ENCODE results near the gene RXFP4. TPM values are rescaled to one million over a fixed set of nuclear protein-coding genes. Genes with fewer than 3 reads are reported as not detected.

RXFP4 gene
- total RNA-seq, 1 experiment from 2014 or later: not detected

DNA sequence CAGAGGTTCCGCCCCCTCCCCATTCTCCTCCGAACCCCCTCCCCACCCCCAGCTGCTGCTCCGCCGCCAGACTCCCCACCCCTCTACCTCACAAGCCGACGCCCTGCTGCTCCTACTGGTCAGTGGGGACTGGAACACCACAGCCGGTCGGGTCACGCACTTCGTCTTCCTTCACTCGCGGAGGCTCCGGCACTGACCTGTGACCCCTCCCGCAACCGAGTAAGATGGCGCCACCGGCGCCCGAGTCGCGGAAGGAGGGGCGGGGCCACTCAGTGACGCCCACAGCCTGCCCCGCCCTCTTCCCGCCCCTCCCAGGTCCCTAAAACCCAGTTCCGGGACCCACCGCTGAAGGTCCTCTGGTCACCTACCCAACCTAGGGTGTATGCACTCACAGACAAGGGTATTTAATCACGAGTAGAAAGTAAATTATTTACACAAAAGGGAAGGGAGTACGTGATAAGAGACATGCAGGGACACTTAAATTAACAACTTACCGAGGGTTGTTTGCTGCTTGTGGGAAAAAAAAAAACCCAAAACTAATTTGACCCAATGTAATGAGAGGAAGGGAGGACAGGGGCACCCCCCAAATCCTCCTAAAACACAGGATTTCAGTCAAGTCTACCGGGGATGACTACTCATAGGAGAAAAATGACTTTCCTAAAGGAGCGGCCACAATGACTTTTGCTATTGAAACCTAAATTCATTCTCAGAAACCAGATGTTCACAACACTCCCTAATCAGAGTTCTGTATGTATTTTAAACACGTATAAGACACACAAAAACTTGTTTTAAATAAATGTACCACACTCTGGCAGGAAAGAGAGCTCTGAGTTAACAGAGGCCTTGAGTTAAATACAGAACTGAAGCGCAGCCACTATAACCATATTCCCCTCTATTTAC is 30.0 kb upstream of the RXFP4 start, which contains the start of gene RIT1:
TSS of gene RIT1 (minus strand) at position 194 of the 900 bp plus-strand sequence. CDS start 588 bp downstream, outside the sequence.
- TSS peak; percentile 78 for BruUV-seq (replicated peaks)
- peaks cover 9% of the 10 kb centered on the region for H4K20me1 ChIP-seq (ENCODE audit: insufficient read depth)
- peaks cover 56% of the 10 kb centered on the region for H3K36me3 ChIP-seq (ENCODE audit: low read depth)
- H3K79me2 ChIP-seq (ENCODE audit: low read depth): peaks cover 36% of the 10 kb centered on the region
- peak within 1 kb of the TSS; percentile 87 for H3K4me2 ChIP-seq
- ChIA-PET POLR2A (ENCODE audit: unreplicated experiment) (interaction anchor here (0.7 kb wide), 1 partner anchor 171 kb away, joined by 3 read pairs; no protein-coding TSS in a partner anchor), CTCF (no interaction called here)
- TF ChIP-seq, protein P1, sequence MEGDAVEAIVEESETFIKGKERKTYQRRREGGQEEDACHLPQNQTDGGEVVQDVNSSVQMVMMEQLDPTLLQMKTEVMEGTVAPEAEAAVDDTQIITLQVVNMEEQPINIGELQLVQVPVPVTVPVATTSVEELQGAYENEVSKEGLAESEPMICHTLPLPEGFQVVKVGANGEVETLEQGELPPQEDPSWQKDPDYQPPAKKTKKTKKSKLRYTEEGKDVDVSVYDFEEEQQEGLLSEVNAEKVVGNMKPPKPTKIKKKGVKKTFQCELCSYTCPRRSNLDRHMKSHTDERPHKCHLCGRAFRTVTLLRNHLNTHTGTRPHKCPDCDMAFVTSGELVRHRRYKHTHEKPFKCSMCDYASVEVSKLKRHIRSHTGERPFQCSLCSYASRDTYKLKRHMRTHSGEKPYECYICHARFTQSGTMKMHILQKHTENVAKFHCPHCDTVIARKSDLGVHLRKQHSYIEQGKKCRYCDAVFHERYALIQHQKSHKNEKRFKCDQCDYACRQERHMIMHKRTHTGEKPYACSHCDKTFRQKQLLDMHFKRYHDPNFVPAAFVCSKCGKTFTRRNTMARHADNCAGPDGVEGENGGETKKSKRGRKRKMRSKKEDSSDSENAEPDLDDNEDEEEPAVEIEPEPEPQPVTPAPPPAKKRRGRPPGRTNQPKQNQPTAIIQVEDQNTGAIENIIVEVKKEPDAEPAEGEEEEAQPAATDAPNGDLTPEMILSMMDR (conservative IDR thresholded peaks at IDR 0.05): no peak
- TF ChIP-seq EZH2 (IDR thresholded peaks at IDR 0.05; ENCODE audit: low read depth): no peak
- H3F3A ChIP-seq (ENCODE audit: insufficient read depth, low read depth): peaks cover 75% of the 10 kb centered on the region
- intact Hi-C loops (cut with micrococcal nuclease; ENCODE audit: unreplicated experiment): loop anchor here (2.0 to 5.0 kb wide), 2 partner anchors 19 to 54 kb away; partner anchors contain the start of genes GON4L and SYT11
- H2AFZ ChIP-seq: peak within 1 kb of the TSS; percentile 55; the same call in 1 of the 2 replicates
- H3K27ac ChIP-seq: peak within 1 kb of the TSS; percentile 94
- peak; percentile 69 to 81 for DNase-seq
- no peaks in the 10 kb centered on the region for H3K9me2 ChIP-seq (ENCODE audit: insufficient read depth)
- peaks cover 45% of the 10 kb centered on the region for H3K4me1 ChIP-seq (replicated peaks; ENCODE audit: insufficient read depth)
- no peaks in the 10 kb centered on the region for H3K27me3 ChIP-seq (ENCODE audit: insufficient read depth, low read depth)
- no peaks in the 10 kb centered on the region for H3K9me3 ChIP-seq (ENCODE audit: insufficient read depth, low read depth)
- H3K4me3 ChIP-seq: peak within 1 kb of the TSS; percentile 73

DNA sequence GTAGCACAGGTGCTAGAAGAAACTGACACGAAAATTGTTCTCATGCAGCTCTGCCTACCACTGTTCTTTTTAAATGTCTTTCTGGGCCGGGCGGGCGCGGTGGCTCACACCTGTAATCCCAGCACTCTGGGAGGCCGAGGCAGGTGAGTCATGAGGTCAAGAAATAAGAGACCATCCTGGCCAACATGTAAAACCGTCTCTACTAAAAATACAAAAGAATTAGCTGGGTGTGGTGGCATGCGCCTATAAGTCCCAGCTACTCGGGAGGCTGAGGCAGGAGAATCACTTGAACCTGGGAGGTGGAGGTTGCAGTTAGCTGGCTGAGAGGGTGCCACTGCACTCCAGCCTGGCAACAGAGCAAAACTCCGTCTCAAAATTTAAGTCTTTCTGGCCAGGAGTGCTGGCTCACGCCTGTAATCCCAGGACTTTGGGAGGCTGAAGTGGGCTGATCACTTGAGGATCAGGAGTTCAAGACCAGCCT is 29.3 kb upstream of the RXFP4 start:
- no peak for TF ChIP-seq EZH2 (IDR thresholded peaks at IDR 0.05; ENCODE audit: low read depth)
- TF ChIP-seq, protein P1 (conservative IDR thresholded peaks at IDR 0.05): no peak
- ChIA-PET POLR2A (ENCODE audit: unreplicated experiment) (interaction anchor here (0.7 kb wide), 1 partner anchor 171 kb away, joined by 3 read pairs; no protein-coding TSS in a partner anchor), CTCF (no interaction called here)
- Histone ChIP-seq H3K4me2 (peak overlapping the region; percentile 87), H2AFZ (no peak overlapping the region), H3K4me3 (peak overlapping the region; percentile 73; the same call in 1 of the 2 replicates), H3K79me2 (ENCODE audit: low read depth) (peaks cover 35% of the 10 kb centered on the region), H3K4me1 (replicated peaks; ENCODE audit: insufficient read depth) (peaks cover 45% of the 10 kb centered on the region), H3K27ac (peak overlapping the region; percentile 94), H3K9me3 (ENCODE audit: insufficient read depth, low read depth) (no peaks in the 10 kb centered on the region), H3F3A (ENCODE audit: insufficient read depth, low read depth) (peaks cover 82% of the 10 kb centered on the region), H3K36me3 (ENCODE audit: low read depth) (peaks cover 59% of the 10 kb centered on the region), H3K27me3 (ENCODE audit: insufficient read depth, low read depth) (no peaks in the 10 kb centered on the region), H4K20me1 (ENCODE audit: insufficient read depth) (peaks cover 12% of the 10 kb centered on the region), H3K9me2 (ENCODE audit: insufficient read depth) (no peaks in the 10 kb centered on the region)
- peak; percentile 43 to 66 for DNase-seq
- intact Hi-C loops (cut with micrococcal nuclease; ENCODE audit: unreplicated experiment): loop anchor here (5.0 kb wide), 1 partner anchor 55 kb away; the partner anchor contains the start of genes GON4L and SYT11
- no TSS peak for BruUV-seq (replicated peaks)

DNA sequence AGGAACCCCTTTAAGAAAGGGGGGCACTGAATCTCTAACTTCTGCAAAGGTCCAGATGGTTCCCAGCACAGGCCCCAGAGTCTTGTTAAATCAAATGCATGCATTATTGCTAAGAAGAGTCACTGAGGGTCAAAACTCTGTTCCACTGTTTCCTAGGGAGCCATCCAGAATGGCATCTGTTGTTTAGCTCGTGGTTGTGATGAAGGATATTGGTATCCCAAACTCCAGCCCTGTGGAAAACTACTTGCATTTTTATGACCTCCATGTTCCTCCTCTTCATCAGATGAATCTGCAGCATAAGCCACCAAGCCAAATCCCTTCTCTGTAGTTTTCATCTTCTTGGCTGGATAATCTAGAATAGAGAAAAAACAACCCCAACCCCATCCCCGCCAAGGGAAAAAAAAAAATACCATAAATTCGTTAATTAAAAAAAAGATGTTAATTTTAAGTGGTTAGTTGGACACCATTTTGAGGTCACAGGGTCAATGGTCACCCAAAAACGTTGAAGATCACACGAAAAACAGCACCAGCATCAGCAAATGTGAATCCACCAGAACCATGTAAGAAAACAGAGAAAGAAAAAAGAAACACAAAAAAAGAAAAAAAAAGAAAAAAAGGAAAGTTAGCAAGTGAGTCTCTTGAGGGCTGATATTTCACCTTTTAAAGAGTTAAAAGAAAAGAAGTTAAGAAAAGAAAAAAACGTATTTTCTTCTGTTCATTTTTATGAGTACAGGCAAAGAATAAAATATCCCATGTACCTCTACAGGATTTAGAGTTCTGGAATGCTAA is 27.3 kb upstream of the RXFP4 start:
- Histone ChIP-seq H3K4me1 (replicated peaks; ENCODE audit: insufficient read depth) (peaks cover 43% of the 10 kb centered on the region), H3K79me2 (ENCODE audit: low read depth) (peaks cover 19% of the 10 kb centered on the region), H3K27me3 (ENCODE audit: insufficient read depth, low read depth) (no peaks in the 10 kb centered on the region), H3K27ac (peak overlapping the region; percentile 94), H3K9me3 (ENCODE audit: insufficient read depth, low read depth) (no peaks in the 10 kb centered on the region), H3F3A (ENCODE audit: insufficient read depth, low read depth) (peaks cover 93% of the 10 kb centered on the region), H3K9me2 (ENCODE audit: insufficient read depth) (no peaks in the 10 kb centered on the region), H3K4me2 (no peak overlapping the region), H3K4me3 (no peak overlapping the region), H3K36me3 (ENCODE audit: low read depth) (peaks cover 61% of the 10 kb centered on the region), H2AFZ (no peak overlapping the region), H4K20me1 (ENCODE audit: insufficient read depth) (peaks cover 18% of the 10 kb centered on the region)
- no peak for DNase-seq
- TF ChIP-seq, protein P1 (conservative IDR thresholded peaks at IDR 0.05): no peak
- no peak for TF ChIP-seq EZH2 (IDR thresholded peaks at IDR 0.05; ENCODE audit: low read depth)
- ChIA-PET POLR2A (ENCODE audit: unreplicated experiment) (interaction anchor here (0.6 kb wide), 1 partner anchor 209 kb away, joined by 3 read pairs; no protein-coding TSS in a partner anchor), CTCF (no interaction called here)
- no TSS peak for BruUV-seq (replicated peaks)
- intact Hi-C loops (cut with micrococcal nuclease; ENCODE audit: unreplicated experiment): loop anchor here (5.0 kb wide), 1 partner anchor 57 kb away; the partner anchor contains the start of genes GON4L and SYT11
